HG03442 (cell line): ENCODE results near the gene CA12.
"Not testable (repeated sequence)": the region's sequence is repeated elsewhere in the genome, so short reads cannot be mapped to it uniquely, and the experiment has no call there.

ENCODE experiments used
- ATAC-seq: cut with Tn5 transposase; IDR thresholded peaks from one replicate; pipeline ENCODE4 v1.9.1; 2021; ENCODE audit warnings: mild to moderate bottlenecking, moderate library complexity; ENCODE audit not compliant: unreplicated experiment

The CA12 gene

DNA sequence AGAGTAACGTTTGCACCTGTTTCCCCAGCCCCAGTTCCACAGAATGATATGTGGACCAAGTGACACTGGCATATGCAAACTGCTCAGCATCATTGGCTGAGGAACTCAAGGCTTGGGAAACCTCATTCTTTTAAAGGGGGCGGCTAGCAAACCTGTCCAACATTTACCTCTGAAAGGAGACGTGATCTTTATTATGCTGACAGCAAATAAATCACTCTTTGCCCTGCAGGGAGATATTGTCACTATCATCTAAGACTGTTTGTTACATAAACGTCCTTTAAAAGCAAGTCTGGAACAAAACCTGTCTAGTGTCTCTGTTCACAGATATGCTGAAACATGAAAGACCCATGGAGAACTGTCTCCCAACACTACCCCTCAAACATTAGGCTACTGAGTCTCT, 21.5 kb downstream of the CA12 start:
- no peak for ATAC-seq

DNA sequence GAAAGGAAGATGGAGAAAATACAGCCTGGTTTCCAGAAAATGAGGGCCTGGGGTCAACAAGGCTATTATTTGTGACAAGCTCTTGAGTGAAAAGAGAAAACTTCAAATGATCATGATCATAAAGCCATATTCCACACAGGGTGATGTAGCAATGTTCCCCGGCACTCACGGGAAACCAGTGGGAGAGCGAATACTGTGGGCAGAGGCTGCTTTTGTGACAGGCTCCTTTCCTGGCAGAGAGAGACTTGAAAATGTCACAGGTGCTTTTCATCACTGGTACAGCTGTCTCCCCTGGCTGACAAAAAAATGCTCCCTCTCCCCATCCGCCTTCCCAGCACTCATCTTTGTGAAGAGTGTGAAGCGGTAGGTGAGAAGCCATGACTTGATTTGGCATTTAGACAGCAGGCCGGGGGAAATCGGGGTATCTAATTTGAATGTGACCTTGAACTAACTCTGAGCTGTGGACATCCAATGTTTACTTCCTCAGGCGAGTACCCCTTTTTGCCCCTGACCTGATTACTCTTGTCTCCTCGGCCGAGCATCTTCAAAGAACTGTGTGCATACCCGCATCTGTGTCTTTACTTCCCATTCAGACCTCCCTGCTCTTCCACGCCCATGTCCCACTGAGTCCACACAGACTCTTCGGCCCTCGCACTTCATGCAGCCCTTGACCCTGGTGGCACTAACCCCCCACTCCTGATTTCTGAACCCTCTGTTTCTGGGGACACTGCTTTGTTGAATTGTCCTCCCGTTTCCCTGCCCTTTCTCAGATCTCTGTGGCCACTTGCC, 23.2 kb downstream of the CA12 start:
- ATAC-seq, result no peak

DNA sequence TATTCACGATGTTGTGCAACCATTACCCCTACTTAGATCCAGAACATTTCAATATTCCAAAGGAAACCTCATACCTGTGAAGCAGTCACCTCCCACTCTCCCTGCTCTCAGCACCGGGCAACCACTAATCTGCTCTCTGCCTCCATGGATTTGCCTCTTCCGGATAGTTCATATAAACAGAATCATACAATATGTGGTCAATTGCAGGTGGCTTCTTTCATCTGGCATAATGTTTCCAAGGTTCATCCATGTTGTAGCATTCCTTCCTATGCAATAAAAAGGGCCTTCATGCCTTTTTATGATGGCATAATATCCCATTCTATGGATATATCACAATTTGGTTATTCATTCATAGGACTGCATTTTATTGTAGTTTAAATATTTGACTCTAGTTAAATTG, 23.9 kb downstream of the CA12 start:
- no peak for ATAC-seq

DNA sequence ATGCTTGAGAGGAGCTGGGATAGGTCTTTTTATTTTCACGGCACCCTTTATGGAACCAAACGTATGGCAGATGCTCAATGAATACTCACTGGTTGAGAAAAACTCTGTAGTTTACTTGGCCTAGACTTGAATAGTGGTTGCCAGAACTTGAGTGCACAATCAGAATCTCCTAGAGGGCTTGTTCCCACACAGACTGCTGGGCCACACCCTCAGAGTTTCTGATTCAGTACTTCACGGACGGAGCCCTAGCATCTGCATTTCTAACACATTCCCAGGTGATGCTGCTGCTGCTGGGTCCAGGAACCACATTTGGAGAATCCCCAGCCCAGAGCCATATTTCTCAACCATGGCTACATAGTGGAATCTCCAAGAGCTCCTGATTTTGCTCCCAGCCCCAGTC, 24.6 kb downstream of the CA12 start:
- ATAC-seq, result no peak

DNA sequence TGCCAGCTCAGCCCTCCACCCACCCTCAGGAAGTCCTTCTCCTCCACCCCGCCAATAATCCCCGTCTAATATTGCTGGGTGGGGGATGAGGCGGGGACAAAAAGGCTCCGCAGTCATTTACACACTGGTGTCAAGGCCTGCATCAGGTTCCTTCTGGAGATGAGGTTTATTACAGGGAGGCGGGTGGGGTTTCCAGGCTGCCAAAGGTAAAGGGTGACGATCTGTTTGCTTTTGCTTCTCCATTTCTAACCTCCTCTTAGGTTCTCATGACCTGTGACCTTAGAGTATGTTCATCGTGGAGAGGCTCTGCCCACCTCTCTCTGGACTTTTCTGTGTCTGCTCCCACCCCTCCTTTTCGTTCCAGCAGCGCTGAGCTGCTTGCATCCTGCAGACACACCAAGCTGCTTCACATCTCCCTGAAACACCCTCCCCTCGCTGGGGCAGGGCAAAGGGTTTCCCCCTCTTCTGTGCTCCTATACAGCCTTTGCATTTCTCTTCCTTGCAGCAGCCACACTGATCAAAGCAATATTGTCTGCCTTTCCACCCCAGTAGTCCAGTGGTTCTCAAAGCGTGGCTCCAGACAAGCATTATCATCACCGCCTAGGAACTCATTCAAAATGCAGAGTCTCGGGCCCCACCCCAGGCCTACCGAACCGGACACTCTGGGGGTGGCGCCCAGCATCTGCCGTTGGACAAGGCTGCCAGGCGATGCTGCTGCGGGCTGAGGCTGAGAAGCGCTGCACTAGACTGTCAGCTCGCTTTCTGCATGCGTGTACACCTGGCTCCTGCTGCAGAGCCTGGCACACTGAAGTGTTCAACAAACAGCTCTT, 26.6 kb downstream of the CA12 start:
- no peak for ATAC-seq

- ATAC-seq, result no peak
Measured at GRCh38 chr15:63353887-63354286, 27.8 kb downstream of the CA12 start.

- ATAC-seq, result no peak
Measured at GRCh38 chr15:63353261-63353660, 28.4 kb downstream of the CA12 start.

GRCh38 chr15:63352808-63353207, 28.8 kb downstream of the CA12 start:
- ATAC-seq, result no peak

- ATAC-seq, result no peak
Measured at GRCh38 chr15:63351170-63351569, 30.5 kb downstream of the CA12 start.

- ATAC-seq, result no peak
Measured at GRCh38 chr15:63350178-63350621, 31.4 kb downstream of the CA12 start.

DNA sequence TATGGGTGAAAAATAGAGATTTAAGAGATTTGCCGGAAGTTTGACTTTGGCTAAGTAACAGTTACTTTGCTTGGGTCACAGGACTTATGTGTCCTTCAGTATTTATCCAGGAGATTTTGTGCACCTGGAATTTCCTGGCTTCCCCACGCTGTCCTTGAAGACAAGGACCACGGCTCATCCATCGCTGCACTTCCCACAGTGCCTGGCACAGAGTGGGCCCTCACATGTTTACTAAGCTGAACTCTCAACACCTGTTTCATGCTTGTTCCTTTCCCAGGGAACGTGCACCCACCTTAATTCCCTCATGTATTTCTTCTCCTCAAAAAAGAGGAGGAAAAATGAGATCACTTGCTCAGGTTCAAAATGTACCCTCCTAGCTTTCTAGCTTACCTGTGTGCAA, 32.0 kb downstream of the CA12 start:
- no peak for ATAC-seq

GRCh38 chr15:63349156-63349555, 32.5 kb downstream of the CA12 start:
- ATAC-seq, result no peak

DNA sequence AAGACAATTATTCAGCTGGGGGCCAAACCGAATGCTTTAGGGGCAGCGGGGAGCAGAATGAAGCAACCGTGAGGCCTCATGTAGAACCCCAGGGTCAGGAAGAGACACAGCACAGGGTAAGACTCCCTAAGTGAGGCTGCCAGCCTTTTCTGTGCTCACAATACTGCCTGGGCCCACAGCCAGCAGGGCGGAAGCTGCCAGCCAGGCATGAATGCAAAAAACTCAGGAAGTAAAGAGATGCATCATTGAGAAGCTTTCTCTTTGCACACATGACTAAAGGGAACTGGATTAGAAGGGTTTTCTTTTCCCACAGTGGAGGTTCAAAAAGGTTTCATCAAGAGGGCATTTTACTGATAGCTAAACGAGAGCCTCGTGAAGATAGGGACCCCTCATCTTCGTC, 33.3 kb downstream of the CA12 start:
- ATAC-seq, result no peak

DNA sequence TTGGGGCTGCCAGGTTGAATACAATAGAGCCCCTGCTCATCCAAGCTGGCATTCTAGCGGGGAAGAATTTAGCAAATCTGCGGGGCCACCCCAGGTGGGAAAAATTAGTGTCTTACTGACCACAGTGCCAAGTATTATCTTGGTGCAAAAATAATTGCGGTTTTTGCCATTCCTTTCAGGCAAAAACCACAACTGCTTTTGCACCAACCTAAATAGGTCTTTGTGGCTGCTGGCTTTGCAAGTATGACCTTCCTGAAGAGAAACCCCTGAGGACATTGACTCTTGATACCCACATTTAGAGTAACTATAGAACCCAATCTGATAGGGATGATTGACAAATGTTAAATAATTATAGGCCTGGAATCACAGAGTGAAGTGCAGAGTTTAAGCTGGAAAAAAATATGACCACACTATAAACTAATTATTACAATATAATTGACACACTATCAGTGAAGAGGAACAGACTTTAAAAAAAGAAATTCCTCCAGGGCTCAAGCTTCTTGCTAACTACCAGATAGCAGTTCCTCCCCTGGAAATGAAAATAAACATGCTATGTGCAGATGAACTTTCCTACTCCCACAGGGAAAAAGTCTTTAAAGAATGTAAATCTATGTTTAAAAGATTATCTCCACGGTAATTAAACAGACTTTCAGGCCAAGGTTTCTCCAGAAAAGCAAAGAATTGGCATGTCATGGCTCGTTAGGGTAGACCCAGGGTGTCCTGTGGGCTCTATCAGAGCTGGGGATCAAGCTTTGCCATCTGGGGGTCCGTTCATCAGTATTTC, 34.4 kb downstream of the CA12 start:
- ATAC-seq, result no peak

- no peak for ATAC-seq
Measured at GRCh38 chr15:63345391-63345752, 36.3 kb downstream of the CA12 start.

DNA sequence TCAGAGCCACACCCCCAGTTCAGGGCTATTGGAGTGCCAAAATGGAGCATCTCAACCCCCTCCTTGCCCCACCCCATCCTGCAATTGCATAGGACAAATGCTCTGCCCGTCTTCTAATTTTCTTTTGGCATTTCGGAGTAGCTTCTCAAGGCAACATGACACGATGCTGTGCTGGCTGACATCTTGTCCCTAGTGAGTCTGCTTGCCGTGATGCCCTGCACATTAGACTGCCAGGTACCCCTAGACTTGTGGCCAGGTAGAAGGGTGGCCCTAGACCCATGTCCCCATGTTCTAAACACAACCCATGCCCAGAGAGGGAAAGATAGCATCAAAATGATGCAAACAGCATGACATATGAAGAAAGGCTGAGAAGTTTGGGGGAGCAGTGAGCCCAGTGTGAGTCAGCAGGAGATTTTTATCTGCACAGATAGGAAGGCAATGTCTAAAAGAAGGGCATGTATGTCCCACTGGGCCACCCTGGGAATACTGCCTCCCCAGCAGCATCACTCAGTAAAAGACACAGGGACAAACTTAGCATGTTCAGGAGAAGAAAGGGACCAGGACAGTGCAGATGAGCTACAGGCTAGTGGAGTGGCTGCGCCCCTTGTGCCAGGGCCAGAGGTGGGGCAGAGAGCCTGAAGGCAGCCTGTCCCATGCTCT, 36.8 kb downstream of the CA12 start:
- no peak for ATAC-seq

DNA sequence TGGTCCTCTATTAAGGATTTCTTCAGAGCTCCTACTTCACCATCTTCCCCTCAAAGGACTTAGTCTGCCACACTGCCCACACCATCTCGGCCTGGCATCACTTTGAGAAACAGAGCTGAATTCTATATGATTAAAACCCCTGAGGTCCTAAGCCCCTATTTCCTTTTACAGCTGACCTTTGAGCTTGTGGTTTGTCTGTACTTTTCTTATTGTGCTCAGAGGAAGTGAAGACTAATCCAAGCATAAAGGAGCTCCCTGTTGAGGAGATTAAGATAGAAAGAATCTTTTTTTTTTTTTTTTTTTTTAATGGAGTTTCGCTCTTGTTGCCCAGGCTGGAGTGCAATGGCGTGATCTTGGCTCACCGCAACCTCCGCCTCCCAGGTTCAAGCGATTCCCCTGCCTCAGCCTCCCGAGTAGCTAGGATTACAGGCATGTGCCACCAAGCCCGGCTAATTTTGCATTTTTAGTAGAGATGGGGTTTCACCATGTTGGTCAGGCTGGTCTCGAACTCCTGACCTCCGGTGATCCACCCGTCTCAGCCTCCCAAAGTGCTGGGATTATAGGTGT, 38.6 kb downstream of the CA12 start:
- ATAC-seq, result not testable (repeated sequence)

DNA sequence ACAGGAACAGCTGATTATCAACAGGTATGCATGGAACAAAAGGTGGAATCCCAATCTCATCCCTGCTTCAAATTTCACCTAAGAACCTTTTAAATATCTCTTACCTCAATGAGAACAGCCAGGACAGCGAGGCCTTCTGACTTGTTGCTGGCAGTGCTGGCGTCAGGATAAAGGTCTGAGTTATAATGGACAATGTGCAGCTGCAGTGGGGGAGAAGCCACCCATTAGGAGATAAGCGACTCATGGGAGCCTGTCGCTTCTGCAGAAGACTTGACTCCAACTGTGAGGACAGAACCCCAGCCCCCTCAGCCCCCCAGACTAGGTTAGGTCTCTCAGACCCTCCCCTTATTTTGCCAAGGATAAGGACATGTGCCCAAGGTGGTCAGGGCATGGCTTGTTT, 39.7 kb downstream of the CA12 start:
- no peak for ATAC-seq

- ATAC-seq, result no peak
Measured at GRCh38 chr15:63340878-63341277, 40.8 kb downstream of the CA12 start.

GRCh38 chr15:63340353-63340752, 41.3 kb downstream of the CA12 start:
- no peak for ATAC-seq

DNA sequence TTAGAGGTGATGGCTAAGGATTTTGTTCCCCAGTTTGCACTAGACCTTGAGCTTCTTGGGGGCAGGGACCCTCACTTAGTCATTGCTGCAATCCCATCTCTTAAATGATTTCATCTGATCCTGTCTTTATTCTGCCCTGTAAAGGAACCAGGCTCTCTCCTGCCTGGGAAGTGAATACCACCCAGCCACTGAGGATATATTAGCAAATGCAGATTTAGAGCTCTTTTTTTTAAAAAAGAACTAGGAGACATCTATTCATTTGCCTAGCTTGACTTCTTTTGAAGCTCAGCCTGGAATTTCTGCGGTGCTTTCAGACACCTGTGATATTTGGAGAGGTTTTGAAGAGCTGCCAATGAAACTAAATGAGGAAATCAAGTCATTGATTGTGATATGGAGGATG, 41.8 kb downstream of the CA12 start:
- no peak for ATAC-seq
